Jurkat, Clone E6-1 (cell line): Measurements from ENCODE around the gene MAGI3.

Experiments used
- DNase-seq: peaks from one replicate; pipeline ENCODE4 v3.0.0-alpha.2; 2011; ENCODE audit warnings: low read depth, low spot score
- H3K4me3 ChIP-seq: 2 replicates; pipeline ENCODE4 v1.5.1; 2011; ENCODE audit warnings: mild to moderate bottlenecking, low read length, control low read depth, moderate library complexity

MAGI3 gene

DNA sequence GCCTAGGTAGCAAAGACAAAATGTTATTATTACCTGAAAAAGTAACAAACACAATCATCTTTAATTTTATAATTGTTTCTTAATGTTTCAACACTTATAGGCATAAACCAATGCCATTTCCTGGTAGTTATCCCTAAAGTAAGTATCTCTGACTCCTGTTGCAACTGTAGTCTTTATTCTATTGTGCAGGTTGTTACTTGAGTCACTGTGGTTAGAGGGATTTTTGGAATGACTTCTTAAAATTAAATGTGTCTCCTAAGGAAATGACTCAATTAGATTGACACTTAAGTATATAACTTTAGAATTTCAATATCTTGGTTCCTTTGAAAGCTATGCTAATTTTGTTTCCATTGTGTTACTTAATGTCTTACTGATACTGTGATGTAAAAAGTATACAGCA lies 225.1 kb downstream of the MAGI3 start:
- H3K4me3 ChIP-seq = no peak overlapping the region
- no peak for DNase-seq

GRCh38 chr1:113616156-113616555 lies 225.8 kb downstream of the MAGI3 start:
- H3K4me3 ChIP-seq = no peak overlapping the region
- no peak for DNase-seq

- no peak overlapping the region for H3K4me3 ChIP-seq
- DNase-seq = no peak
Measured at GRCh38 chr1:113617438-113618141, 227.3 kb downstream of the MAGI3 start.

DNA sequence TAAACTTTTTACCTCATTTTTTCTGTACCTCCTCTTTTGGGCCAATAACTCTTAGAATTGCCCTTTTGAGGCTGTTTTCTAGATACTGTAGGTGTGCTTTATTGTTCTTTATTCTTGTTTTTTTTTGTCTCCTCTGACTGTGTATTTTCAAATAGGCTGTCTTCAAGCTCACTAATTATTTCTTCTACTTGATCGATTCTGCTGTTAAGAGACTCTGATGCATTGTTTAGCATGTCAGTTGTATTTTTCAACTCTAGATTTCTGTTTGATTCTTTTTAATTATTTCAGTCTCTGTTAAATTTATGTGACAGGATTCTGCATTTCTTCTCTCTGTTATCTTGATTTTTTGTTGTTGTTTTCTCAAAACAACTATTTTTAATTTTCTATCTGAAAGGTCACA lies 238.7 kb downstream of the MAGI3 start:
- no peak overlapping the region for H3K4me3 ChIP-seq
- no peak for DNase-seq

- H3K4me3 ChIP-seq = no peak overlapping the region
- DNase-seq = no peak
Measured at GRCh38 chr1:113630340-113631327, 240.3 kb downstream of the MAGI3 start.

DNA sequence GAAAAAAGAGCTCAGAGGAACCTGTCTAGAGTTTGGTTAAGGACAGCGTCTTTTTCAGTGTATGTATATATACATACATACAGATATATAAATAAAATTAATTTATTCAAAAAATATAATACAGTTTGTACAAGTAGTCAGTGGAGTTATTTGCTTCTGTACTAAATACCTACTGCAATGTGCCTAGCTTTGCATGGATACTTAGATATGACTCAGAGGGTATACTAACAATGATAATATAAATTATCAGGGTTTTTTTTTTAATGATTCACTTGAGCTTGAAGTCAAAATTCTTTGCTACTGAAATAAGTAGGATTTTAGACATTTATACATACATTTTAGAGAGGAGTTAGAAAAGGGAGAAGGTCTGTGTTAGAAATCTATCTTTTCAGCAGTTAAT lies 251.1 kb downstream of the MAGI3 start:
- no peak overlapping the region for H3K4me3 ChIP-seq
- no peak for DNase-seq

- DNase-seq = no peak
- no peak overlapping the region for H3K4me3 ChIP-seq
Measured at GRCh38 chr1:113647164-113647563, 256.8 kb downstream of the MAGI3 start.

DNA sequence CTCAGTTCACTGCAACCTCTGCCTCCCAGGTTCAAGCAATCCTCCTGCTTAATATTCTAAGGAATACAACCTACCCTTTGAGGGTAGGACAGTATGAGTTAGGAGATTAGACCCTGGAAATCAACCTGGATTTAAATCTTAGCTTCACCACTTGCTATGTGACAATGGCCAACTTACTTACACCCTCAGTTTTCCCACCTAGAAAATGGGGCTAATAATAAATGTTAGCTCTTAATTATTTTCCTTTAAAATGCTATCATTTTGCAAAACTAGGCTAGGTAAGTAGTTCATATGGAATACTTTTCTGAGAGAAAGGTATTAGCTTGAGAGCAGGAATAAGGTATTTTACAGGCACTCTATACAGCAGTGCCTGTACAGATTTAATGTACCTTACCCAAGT lies 258.2 kb downstream of the MAGI3 start:
- H3K4me3 ChIP-seq = no peak overlapping the region
- no peak for DNase-seq

DNA sequence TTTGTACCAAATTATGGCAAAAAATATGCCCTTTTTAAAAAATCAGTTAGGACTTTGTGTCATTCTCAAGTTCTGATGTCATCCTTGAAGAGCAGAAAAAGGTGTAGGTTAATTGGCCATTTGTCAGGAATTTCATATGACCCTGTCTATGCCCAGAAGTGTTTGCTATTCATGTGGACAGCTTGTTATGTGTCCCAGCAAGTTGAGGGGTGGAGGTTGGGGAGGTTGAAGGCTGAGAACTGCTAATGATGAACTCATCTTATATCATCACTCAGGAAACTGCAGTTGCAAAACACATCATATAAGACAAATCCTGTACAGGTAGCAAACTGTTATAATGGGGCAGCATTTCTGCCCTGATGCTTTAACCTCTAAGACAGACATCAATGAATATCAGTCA lies 262.5 kb downstream of the MAGI3 start:
- DNase-seq = no peak
- H3K4me3 ChIP-seq = no peak overlapping the region

- no peak for DNase-seq
- H3K4me3 ChIP-seq = no peak overlapping the region
Measured at GRCh38 chr1:113653741-113654140, 263.4 kb downstream of the MAGI3 start.

GRCh38 chr1:113654883-113655282 lies 264.6 kb downstream of the MAGI3 start:
- no peak for DNase-seq
- H3K4me3 ChIP-seq = no peak overlapping the region

DNA sequence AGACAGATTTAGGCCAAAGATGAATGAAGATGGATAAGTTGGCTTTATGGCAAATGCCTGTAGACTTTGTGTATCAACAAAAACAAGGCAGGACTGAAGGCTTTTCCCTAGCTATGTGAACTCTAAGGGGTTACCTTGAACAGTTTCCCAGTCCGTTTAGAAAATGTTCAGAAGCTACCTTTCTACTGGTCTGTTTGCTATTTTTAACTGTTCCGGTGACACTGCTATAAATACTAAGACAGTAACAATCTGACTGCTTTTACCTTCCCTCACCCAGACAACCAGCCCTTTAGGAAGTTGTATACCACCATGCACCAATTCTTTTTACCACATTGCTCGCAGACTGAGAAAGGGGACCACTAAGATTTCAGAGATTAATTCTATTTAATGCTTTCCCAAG lies 266.8 kb downstream of the MAGI3 start:
- no peak overlapping the region for H3K4me3 ChIP-seq
- DNase-seq = no peak

GRCh38 chr1:113657556-113658063 lies 267.3 kb downstream of the MAGI3 start:
- DNase-seq = no peak

GRCh38 chr1:113659035-113659434 lies 268.7 kb downstream of the MAGI3 start:
- H3K4me3 ChIP-seq = no peak overlapping the region
- DNase-seq = no peak

More at GRCh38 chr1:113657556-113658063, 267.3 kb downstream of the MAGI3 start:
- no peak overlapping the region for H3K4me3 ChIP-seq

- DNase-seq = no peak
- H3K4me3 ChIP-seq = no peak overlapping the region
Measured at GRCh38 chr1:113659556-113659955, 269.2 kb downstream of the MAGI3 start.

DNA sequence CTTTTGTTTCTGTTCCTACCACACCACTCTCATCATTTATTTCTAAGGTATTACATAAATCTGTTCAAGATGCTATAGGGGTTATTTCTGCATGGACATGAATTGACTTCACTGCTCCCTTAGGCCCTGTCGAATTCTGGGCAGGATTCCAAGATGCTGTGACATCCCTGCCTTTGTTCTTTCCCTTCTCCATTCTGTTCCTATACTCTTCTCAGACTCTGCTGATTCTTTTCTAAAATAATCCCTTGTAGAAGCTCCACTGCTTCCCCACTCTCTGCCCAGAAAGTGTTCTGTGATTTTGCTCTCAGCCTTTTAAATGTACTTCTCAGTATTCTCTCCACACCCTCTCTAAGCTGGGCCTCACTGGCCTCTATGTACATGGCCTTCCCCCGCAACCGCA lies 269.8 kb downstream of the MAGI3 start:
- H3K4me3 ChIP-seq = no peak overlapping the region
- no peak for DNase-seq

DNA sequence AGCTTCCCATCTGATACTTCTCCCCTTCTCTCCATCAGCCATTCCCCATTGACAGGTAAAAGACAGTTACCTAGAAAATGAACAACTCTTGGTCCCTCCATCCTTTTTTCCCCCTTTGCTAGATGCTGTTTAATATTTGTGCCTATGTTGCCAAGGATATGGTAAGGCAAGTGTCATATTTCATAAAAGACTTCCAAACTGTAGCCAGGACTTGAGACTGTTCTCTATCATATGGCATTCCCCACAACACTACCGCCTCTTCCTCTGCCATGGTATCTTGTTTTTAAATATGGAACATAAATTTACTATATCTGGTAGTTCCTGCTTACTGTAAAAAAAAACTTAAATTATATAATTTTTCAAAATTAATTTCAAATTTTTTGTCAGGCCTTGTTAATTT lies 271.8 kb downstream of the MAGI3 start:
- no peak overlapping the region for H3K4me3 ChIP-seq
- no peak for DNase-seq

DNA sequence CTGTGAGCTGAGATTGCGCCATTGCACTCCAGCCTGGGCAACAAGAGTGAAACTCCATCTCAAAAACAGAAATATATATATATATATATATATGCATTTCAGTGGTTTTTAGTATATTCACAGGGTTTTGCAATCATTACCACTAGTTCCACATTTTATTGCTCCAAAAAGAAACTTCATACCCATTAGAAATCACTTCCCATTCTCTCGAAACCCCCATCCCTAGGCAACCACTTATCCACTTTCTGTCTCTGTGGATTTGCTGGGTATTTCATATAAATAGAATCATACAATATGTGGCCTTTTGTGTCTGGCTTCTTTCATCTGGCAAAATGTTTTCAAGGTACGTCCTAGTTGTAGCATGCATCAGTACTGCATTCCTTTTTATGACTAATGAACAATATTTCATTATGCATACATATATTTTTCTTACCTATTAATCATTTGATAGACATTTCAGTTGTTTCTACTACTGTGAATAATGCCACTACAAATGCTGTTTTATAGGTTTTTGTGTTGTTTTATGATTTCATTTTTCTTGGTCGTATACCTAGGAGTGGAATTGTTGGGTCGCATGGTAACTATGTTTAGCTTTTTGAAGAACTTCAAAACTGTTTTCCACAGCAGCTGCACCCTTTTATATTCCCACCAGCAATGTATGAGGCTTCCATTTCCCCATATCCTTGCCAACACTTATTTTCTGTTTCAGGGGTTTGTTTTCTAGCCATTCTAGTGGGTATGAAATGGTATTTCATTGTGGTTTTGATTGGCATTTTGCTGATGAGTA lies 273.0 kb downstream of the MAGI3 start:
- DNase-seq = no peak
- H3K4me3 ChIP-seq = no peak overlapping the region

DNA sequence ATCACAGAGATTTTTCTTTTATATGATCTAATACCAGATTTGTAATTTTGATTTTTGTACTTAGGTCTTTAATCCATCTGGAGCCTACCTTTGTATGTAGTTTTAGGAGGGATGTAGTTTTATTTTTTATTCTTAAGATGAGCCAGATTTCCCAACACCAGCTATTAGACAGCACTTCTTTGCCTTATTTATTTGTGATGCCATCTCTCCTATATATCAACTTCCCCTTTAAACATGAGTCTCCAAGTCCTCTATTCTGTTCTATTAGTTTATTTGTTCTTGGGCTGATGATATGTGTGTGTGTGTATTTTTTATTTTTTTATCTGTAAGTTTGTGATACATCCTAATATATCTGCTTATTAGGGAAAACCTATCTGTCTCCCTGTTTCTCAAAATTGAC lies 274.8 kb downstream of the MAGI3 start:
- no peak overlapping the region for H3K4me3 ChIP-seq
- DNase-seq = no peak
